ENCODE results near the gene BCL7C. TPM values are rescaled to one million over a fixed set of nuclear protein-coding genes. Genes with fewer than 3 reads are reported as not detected.

The BCL7C gene
- total and polyA plus RNA-seq, 2 of the 13 experiments (the other 11 are each of a cell fraction or from before 2014, with no cell fraction given), result 17.7 to 33.8 TPM

GRCh38 chr16:30838876-30839471 is 54.9 kb downstream of the BCL7C start (continued):
- TF ChIP-seq ZNF275 (CRISPR knock-in tag; IDR thresholded peaks at IDR 0.05; ENCODE audit: borderline replicate concordance), result no peak
- no peak for TF ChIP-seq CBFB (CRISPR knock-in tag; IDR thresholded peaks at IDR 0.05)
- 0 out of 2 replicates have a peak, but pooled peaks have one; percentile 59 for TF ChIP-seq NCOR1 (IDR thresholded peaks at IDR 0.05; ENCODE audit: borderline replicate concordance, low read length)
- peak; percentile 49; the same call in 1 of the 2 replicates for TF ChIP-seq THAP11 (CRISPR knock-in tag; IDR thresholded peaks at IDR 0.05)
- no peak for TF ChIP-seq MEIS2 (CRISPR knock-in tag; IDR thresholded peaks at IDR 0.05)
- no peak for TF ChIP-seq ZBTB1 (CRISPR knock-in tag; IDR thresholded peaks at IDR 0.05; ENCODE audit: borderline replicate concordance)
- TF ChIP-seq ETV5 (CRISPR knock-in tag; IDR thresholded peaks at IDR 0.05; ENCODE audit: borderline replicate concordance), result peak; percentile 54; the same call in 1 of the 2 replicates
- TF ChIP-seq SMYD3 (CRISPR knock-in tag; IDR thresholded peaks at IDR 0.05), result no peak
- TF ChIP-seq ZNF816 (CRISPR knock-in tag; IDR thresholded peaks at IDR 0.05; ENCODE audit: borderline replicate concordance), result no peak
- TF ChIP-seq PRDM10 (CRISPR knock-in tag; IDR thresholded peaks at IDR 0.05; ENCODE audit: low read depth), result no peak
- no peak for TF ChIP-seq TOE1 (CRISPR knock-in tag; IDR thresholded peaks at IDR 0.05)
- peak; percentile 60; the same call in 1 of the 2 replicates for TF ChIP-seq MIXL1 (CRISPR knock-in tag; IDR thresholded peaks at IDR 0.05)
- TF ChIP-seq SMARCE1 (IDR thresholded peaks at IDR 0.05; ENCODE audit: borderline replicate concordance), result no peak
- TF ChIP-seq MAF1 (CRISPR knock-in tag; IDR thresholded peaks at IDR 0.05; ENCODE audit: borderline replicate concordance), result no peak
- TF ChIP-seq FOXK2 (IDR thresholded peaks at IDR 0.05), result no peak
- TF ChIP-seq NCOA2 (CRISPR knock-in tag; IDR thresholded peaks at IDR 0.05), result peak; percentile 82
- no peak for TF ChIP-seq RBM22 (optimal IDR thresholded peaks at IDR 0.05; ENCODE audit: low read length)
- TF ChIP-seq JUN (CRISPR knock-in tag; IDR thresholded peaks at IDR 0.05), result no peak
- TF ChIP-seq SP1 (IDR thresholded peaks at IDR 0.05), result no peak
- TF ChIP-seq SP1 (CRISPR knock-in tag; IDR thresholded peaks at IDR 0.05), result no peak
- TF ChIP-seq ZNF574 (CRISPR knock-in tag; IDR thresholded peaks at IDR 0.05), result no peak
- TF ChIP-seq NAIF1 (CRISPR knock-in tag; IDR thresholded peaks at IDR 0.05; ENCODE audit: borderline replicate concordance), result no peak
- 0 out of 2 replicates have a peak, but pooled peaks have one; percentile 56 for TF ChIP-seq GATA4 (IDR thresholded peaks at IDR 0.05; ENCODE audit: borderline replicate concordance, low read depth)
- TF ChIP-seq ZNF44 (CRISPR knock-in tag; IDR thresholded peaks at IDR 0.05), result no peak
- TF ChIP-seq POLR2A (IDR thresholded peaks at IDR 0.05; ENCODE audit: insufficient read depth in 1 of 2, low read depth in 2 of 2, low read length in 2 of 2), result no peak
- TF ChIP-seq, protein P1, sequence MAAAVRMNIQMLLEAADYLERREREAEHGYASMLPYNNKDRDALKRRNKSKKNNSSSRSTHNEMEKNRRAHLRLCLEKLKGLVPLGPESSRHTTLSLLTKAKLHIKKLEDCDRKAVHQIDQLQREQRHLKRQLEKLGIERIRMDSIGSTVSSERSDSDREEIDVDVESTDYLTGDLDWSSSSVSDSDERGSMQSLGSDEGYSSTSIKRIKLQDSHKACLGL (CRISPR knock-in tag; IDR thresholded peaks at IDR 0.05), result no peak

Measured in HepG2 (cell line).